Stimulated activated CD4-positive, alpha-beta T cell treated with anti-CD3 and anti-CD28 coated beads, Interleukin-1b, Interleukin-23, amount 100 ng/mL, for 24 hours (primary cell): Measurements from ENCODE around the gene ADARB2.
"Not testable (repeated sequence)": the region's sequence is repeated elsewhere in the genome, so short reads cannot be mapped to it uniquely, and the experiment has no call there.

ENCODE experiments used
- DNase-seq, 4 experiments: peaks; one replicate each; pipeline ENCODE4 v3.0.0-alpha.2; 2020; ENCODE audit warnings: low read depth in 4 of 4, low spot score in 1 of 4

Gene ADARB2

GRCh38 chr10:1402016-1402770 lies 335.1 kb downstream of the ADARB2 start:
- DNase-seq: no peak

- no peak for DNase-seq
Observed at GRCh38 chr10:1401071-1401965, 336.0 kb downstream of the ADARB2 start.

- DNase-seq: no peak
Observed at GRCh38 chr10:1400101-1401070, 336.9 kb downstream of the ADARB2 start.

- DNase-seq: no peak
Observed at GRCh38 chr10:1399431-1400100, 337.8 kb downstream of the ADARB2 start.

GRCh38 chr10:1398626-1399410 lies 338.5 kb downstream of the ADARB2 start:
- no peak for DNase-seq

GRCh38 chr10:1398116-1398515 lies 339.2 kb downstream of the ADARB2 start:
- DNase-seq: not testable (repeated sequence)

- no peak for DNase-seq
Observed at GRCh38 chr10:1396297-1396635, 341.1 kb downstream of the ADARB2 start.

GRCh38 chr10:1395481-1396296 lies 341.6 kb downstream of the ADARB2 start:
- DNase-seq: no peak

- no peak for DNase-seq
Observed at GRCh38 chr10:1395025-1395480, 342.3 kb downstream of the ADARB2 start.

GRCh38 chr10:1394155-1394912 lies 343.0 kb downstream of the ADARB2 start:
- no peak for DNase-seq

- no peak for DNase-seq
Observed at GRCh38 chr10:1393481-1393880, 343.8 kb downstream of the ADARB2 start.

- no peak for DNase-seq
Observed at GRCh38 chr10:1392127-1392526, 345.2 kb downstream of the ADARB2 start.

GRCh38 chr10:1390200-1390599 lies 347.1 kb downstream of the ADARB2 start:
- DNase-seq: no peak

- no peak for DNase-seq
Observed at GRCh38 chr10:1384026-1384425, 353.3 kb downstream of the ADARB2 start.

GRCh38 chr10:1382711-1383110 lies 354.6 kb downstream of the ADARB2 start:
- no peak for DNase-seq

GRCh38 chr10:1381339-1381738 lies 356.0 kb downstream of the ADARB2 start:
- no peak for DNase-seq

GRCh38 chr10:1380088-1380671 lies 357.1 kb downstream of the ADARB2 start:
- no peak for DNase-seq

GRCh38 chr10:1379601-1380000 lies 357.7 kb downstream of the ADARB2 start:
- DNase-seq: no peak
